Measurements from ENCODE around the gene PRKAB2.
"Not testable (repeated sequence)": the region's sequence is repeated elsewhere in the genome, so short reads cannot be mapped to it uniquely, and the experiment has no call there.

Gene PRKAB2

GRCh38 chr1:147169840-147170674, 2.2 kb downstream of the PRKAB2 start:
- DNase-seq (ENCODE audit: extremely low spot score): no peak
- POLR2A ChIA-PET: interaction anchor here (0.7 to 1.0 kb wide), 3 partner anchors 9 to 86 kb away, joined by 3 to 4 read pairs (median 4); no protein-coding TSS in a partner anchor
- CTCF ChIA-PET: interaction anchor here (1.0 kb wide), 1 partner anchor 72 kb away, joined by 5 read pairs; no protein-coding TSS in a partner anchor
- no peak for TF ChIP-seq HDGF (IDR thresholded peaks at IDR 0.05; ENCODE audit: borderline replicate concordance)
- no peak for TF ChIP-seq ZNF384 (IDR thresholded peaks at IDR 0.05)

- CTCF ChIA-PET: no interaction called here
- TF ChIP-seq TARDBP (IDR thresholded peaks at IDR 0.05) (no peak), ARNT (IDR thresholded peaks at IDR 0.05) (no peak), LEF1 (IDR thresholded peaks at IDR 0.05; ENCODE audit: borderline replicate concordance) (no peak), ELF4 (IDR thresholded peaks at IDR 0.05) (no peak), SP1 (IDR thresholded peaks at IDR 0.05) (no peak), ZNF384 (IDR thresholded peaks at IDR 0.05) (no peak), FOXM1 (IDR thresholded peaks at IDR 0.05; ENCODE audit: borderline replicate concordance) (no peak), BHLHE40 (IDR thresholded peaks at IDR 0.05; ENCODE audit: borderline replicate concordance) (no peak)
- DNase-seq (ENCODE audit: extremely low spot score): no peak
- POLR2A ChIA-PET: interaction anchor here (1.7 to 1.9 kb wide), 2 partner anchors 73 to 85 kb away, joined by 8 to 14 read pairs; partner anchors contain the start of gene CHD1L
Measured at GRCh38 chr1:147169171-147169570, 3.1 kb downstream of the PRKAB2 start.

- ChIA-PET CTCF (interaction anchor here (0.7 to 1.4 kb wide), 2 partner anchors 74 to 220 kb away, joined by 4 read pairs; partner anchors contain the start of gene CHD1L), POLR2A (interaction anchor here (1.7 to 1.9 kb wide), 2 partner anchors 74 to 84 kb away, joined by 8 to 14 read pairs; partner anchors contain the start of gene CHD1L)
- TF ChIP-seq PKNOX1 (IDR thresholded peaks at IDR 0.05) (peak; percentile 50), TARDBP (IDR thresholded peaks at IDR 0.05) (no peak)
- no peak for DNase-seq (ENCODE audit: extremely low spot score)
Measured at GRCh38 chr1:147168626-147169058, 3.6 kb downstream of the PRKAB2 start.

DNA sequence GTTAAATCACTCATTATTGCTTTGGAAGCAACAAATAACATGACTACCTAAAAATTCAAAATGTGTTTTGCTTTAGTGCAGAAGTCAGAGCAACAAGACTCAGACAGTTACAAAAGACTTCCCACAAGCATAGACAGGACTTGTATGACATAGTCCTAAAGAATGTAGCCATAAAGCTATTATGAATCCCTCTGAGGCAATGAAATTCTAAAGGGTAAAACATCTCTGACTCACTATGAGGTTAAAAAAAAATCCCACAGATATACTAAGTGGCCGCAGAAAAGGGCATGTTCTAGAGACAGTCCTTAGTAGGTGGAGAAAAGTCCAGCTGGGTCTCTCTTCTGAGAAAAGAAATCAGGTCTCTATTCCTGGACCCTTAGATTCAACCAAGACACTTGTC, 4.9 kb downstream of the PRKAB2 start:
- ChIA-PET CTCF (interaction anchor here (0.7 to 1.4 kb wide), 2 partner anchors 75 to 223 kb away, joined by 4 to 7 read pairs; partner anchors contain the start of gene CHD1L), POLR2A (interaction anchor here (1.9 kb wide), 1 partner anchor 83 kb away, joined by 14 read pairs; no protein-coding TSS in a partner anchor)
- TF ChIP-seq TARDBP (IDR thresholded peaks at IDR 0.05) (no peak), BHLHE40 (IDR thresholded peaks at IDR 0.05; ENCODE audit: borderline replicate concordance) (no peak), PKNOX1 (IDR thresholded peaks at IDR 0.05) (no peak), HDGF (IDR thresholded peaks at IDR 0.05; ENCODE audit: borderline replicate concordance) (no peak), CTBP1 (IDR thresholded peaks at IDR 0.05; ENCODE audit: borderline replicate concordance) (no peak), FOXK2 (IDR thresholded peaks at IDR 0.05) (no peak), L3MBTL2 (conservative IDR thresholded peaks at IDR 0.05) (no peak), ELF4 (IDR thresholded peaks at IDR 0.05) (no peak), SUZ12 (IDR thresholded peaks at IDR 0.05) (no peak)
- no peak for DNase-seq (ENCODE audit: extremely low spot score)

GRCh38 chr1:147163019-147163418, 9.3 kb downstream of the PRKAB2 start:
- ChIA-PET CTCF (no interaction called here), POLR2A (no interaction called here)
- TF ChIP-seq FOXK2 (IDR thresholded peaks at IDR 0.05) (no peak), TARDBP (IDR thresholded peaks at IDR 0.05) (no peak), NFRKB (IDR thresholded peaks at IDR 0.05) (no peak), FOXM1 (IDR thresholded peaks at IDR 0.05; ENCODE audit: borderline replicate concordance) (no peak), LEF1 (IDR thresholded peaks at IDR 0.05; ENCODE audit: borderline replicate concordance) (no peak), BHLHE40 (IDR thresholded peaks at IDR 0.05; ENCODE audit: borderline replicate concordance) (no peak), PKNOX1 (IDR thresholded peaks at IDR 0.05) (no peak), SP1 (IDR thresholded peaks at IDR 0.05) (no peak), CTBP1 (IDR thresholded peaks at IDR 0.05; ENCODE audit: borderline replicate concordance) (no peak), ELF4 (IDR thresholded peaks at IDR 0.05) (no peak), FOXA1 (IDR thresholded peaks at IDR 0.05) (no peak)
- no peak for DNase-seq (ENCODE audit: extremely low spot score)

DNA sequence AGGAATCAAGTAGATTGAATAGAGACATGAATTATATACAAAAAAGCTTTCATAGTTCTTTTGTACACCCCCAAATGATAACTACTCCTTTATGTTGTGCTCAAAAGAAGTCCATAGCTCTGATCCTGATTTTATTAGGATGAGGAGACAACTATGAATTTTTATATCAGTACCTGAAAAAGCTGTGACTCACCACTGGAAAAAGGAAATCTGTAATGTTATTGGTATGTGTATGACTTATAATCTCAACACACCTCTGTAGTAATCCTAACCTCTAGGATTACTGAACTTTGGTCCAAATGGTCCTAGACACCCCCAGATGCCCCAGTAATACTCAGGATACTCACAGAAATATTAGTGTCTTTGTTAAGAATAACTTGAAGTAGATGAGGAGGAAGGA, 10.2 kb downstream of the PRKAB2 start:
- CTCF ChIA-PET: no interaction called here
- TF ChIP-seq NFRKB (IDR thresholded peaks at IDR 0.05): no peak
- TF ChIP-seq PKNOX1 (IDR thresholded peaks at IDR 0.05): no peak
- TF ChIP-seq FOXK2 (IDR thresholded peaks at IDR 0.05): no peak
- no peak for TF ChIP-seq ZNF384 (IDR thresholded peaks at IDR 0.05)
- TF ChIP-seq FOXM1 (IDR thresholded peaks at IDR 0.05; ENCODE audit: borderline replicate concordance): no peak
- TF ChIP-seq LEF1 (IDR thresholded peaks at IDR 0.05; ENCODE audit: borderline replicate concordance): no peak
- POLR2A ChIA-PET: interaction anchor here (0.8 kb wide), 1 partner anchor 10 kb away, joined by 3 read pairs; the partner anchor contains the start of gene PRKAB2
- DNase-seq (ENCODE audit: extremely low spot score): no peak

- CTCF ChIA-PET, POLR2A ChIA-PET: not testable (repeated sequence)
Measured at GRCh38 chr1:147157116-147157515, 15.2 kb downstream of the PRKAB2 start.

More at GRCh38 chr1:147157116-147157515, 15.2 kb downstream of the PRKAB2 start:
- DNase-seq (ENCODE audit: extremely low spot score): not testable (repeated sequence)

Measured in HEK293T (cell line).